ENCODE results near the gene SPHK1.

The SPHK1 gene

DNA sequence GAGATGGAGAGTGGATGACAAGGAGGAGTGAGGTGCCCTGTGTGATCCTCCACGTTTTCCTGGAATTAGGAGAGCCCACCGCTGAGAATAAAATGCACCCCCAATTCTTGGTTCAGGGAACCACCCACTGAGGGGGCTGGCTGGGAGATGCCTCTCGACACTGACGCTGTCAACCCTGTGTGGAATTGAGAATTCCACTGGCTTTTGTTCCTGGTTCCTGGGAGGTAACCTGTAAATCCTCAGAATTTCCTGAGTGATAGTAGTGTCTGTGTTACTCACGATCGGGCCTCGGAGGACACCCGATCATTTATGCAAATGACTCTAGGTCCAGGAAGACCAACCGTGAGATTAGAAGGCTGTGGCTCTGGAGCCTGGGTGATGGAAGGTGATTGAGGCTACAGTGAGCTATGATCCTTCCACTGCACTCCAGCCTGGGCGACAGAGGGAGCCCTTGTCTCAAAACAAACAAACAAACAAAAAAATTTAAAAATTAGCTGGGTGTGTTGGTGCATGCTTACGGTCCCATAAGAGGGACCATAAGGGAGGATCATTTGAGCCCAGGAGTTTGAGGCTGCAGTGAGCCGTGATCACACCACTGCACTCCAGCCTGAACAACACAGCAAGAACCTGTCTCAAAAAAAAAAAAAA is 19.0 kb upstream of the SPHK1 start:
- DNase-seq, result no peak

DNA sequence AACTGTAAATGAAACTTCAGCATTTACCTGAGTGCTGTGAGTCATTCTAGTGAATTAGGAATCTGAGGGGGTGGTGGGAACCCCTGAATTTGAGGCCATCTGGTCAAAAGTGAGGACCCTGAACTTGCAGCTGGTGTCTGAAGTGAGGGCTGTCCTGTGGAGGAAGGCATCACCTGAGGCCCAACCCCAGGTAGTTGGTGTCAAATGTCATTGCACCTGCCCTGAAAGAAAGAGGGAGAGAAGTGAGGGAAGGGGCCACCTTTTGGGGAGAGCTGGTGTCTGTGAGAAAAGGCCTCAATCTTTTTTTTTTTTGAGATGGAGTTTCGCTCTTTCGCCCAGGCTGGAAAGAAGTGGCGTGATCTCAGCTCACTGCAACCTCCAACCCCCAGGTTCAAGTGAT is 18.2 kb upstream of the SPHK1 start:
- no peak for DNase-seq

- DNase-seq, result no peak
Measured at GRCh38 chr17:76367642-76368041, 16.8 kb upstream of the SPHK1 start.

GRCh38 chr17:76368545-76368944 is 15.9 kb upstream of the SPHK1 start:
- DNase-seq, result no peak

GRCh38 chr17:76369379-76369778 is 15.0 kb upstream of the SPHK1 start:
- no peak for DNase-seq

DNA sequence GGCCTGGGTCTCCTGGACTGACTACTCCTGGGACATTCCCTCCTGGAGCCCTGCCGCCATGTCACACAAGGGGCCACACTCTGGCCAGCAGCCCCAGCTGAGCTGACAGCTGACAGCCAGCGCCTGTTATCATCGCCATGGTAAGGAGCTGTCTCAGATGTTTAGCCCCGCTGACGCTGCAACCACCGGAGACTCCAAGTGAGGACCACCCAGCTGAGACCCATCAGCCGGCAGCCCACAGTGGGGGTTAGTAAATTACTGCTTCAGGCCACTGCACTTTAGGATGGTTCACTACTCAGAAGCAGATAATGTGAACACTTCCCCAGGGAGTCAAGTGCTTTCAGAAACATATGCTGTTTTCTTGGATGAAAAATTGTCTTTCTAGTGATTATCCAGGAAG is 14.6 kb upstream of the SPHK1 start:
- no peak for DNase-seq

DNA sequence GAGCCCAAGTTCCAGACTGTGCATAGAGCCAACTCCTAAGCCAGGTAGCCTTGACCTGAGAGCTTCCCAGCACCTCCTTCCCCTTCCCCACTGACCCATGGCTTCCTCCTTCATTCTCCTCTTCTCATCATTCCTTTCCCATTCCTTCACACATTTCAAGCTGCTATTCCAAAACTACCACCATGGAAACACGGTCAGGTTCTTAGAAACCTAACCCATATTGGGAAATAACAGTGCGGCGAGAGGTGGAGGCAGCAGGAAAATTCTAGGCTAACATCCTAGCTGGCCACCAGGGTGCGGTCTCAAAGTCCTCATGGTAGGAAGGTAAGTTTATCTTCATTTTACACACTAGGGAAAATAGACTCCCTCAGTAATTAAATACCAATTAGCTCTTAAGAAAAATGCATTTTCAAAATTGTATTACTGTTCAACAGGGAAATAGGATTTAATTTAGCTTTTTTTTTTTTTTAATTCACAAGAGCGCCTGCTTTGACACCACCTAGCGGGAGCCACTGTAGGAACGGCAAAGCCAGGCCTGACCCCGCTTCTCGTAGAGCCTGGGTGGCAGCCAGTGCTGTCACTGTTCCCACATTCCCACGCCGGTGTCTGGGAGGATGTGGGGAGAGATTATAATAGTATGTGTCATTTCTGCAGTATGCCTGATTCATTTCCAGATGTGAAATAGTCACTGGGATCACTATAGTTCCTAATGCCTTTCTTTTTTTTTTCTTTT is 14.0 kb upstream of the SPHK1 start:
- no peak for DNase-seq

- no peak for DNase-seq
Measured at GRCh38 chr17:76371656-76372628, 12.5 kb upstream of the SPHK1 start.

GRCh38 chr17:76376318-76377133 is 7.9 kb upstream of the SPHK1 start:
- no peak for DNase-seq

- peak in 1 of 2 donors; percentile 47 for DNase-seq
Measured at GRCh38 chr17:76378548-76379274, 5.7 kb upstream of the SPHK1 start.

GRCh38 chr17:76379275-76379641 is 5.2 kb upstream of the SPHK1 start:
- DNase-seq, result no peak

DNA sequence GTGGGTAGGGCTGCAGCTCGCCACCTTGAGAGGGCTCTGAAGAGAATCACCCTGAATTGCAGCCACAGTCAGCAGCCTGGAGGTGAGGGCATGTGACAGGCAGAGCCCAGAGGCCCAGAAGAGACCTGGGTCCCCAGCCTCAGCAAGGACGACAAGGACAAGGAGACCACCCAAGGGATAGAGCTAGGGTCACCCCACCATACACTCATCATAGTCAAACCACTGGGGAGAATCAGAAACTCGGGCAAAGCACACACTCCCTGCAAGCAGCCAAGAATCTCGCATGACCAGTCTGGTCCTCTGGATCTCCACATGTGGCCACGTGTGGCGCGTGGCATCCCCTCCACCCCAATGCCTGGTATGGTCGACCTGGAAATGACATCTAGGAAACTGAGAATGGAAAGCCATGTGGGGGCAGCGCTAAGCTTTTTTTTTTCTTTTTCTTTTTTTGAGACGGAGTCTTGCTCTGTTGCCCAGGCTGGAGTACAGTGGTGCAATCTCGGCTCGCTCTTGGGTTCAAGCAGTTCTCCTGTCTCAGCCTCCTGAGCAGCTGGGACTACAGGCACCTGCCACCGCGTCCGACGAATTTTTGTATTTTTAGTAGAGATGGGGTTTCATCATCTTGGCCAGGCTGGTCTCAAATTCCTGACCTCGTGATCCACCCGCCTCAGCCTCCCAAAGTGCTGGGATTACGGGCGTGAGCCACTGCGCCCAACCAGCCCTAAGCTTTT is 4.6 kb upstream of the SPHK1 start:
- DNase-seq, result no peak

DNA sequence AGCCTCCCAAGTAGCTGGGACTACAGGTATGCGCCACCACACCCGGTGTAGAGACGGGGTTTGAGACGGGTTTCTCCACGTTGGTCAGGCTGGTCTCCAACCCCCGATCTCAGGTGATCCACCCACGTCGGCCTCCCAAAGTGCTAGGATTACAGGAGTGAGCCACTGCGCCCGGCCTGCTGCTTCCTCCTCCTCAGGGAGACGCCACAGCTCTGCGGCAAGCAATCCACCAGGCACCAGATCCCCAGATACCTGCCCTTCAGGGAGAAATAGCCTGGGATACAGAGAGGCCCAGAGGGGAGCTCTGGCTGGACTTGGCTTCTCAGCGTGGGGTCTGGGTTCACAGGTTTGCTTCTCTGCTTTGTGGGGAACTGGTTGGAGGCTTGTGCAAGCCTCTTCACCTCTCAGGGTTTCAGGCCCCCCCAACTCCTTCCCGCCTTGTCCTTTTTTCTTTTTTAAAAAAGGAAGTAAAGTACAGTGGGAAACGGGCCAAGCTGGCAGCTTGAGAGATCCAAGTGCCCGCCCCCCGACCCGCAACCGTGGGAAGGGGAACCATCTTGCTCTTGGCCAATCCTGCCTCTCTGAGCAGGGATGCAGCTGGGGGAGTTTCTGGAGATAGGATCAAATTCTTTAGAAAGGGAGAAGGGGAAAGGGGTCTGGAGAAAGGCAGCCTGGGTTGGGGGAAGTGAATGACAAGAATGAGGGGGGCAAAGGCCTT is 2.6 kb upstream of the SPHK1 start:
- peak; percentile 51 to 63 for DNase-seq

- peak in 1 of 2 donors; percentile 26 for DNase-seq
Measured at GRCh38 chr17:76382351-76382802, 2.0 kb upstream of the SPHK1 start.

DNA sequence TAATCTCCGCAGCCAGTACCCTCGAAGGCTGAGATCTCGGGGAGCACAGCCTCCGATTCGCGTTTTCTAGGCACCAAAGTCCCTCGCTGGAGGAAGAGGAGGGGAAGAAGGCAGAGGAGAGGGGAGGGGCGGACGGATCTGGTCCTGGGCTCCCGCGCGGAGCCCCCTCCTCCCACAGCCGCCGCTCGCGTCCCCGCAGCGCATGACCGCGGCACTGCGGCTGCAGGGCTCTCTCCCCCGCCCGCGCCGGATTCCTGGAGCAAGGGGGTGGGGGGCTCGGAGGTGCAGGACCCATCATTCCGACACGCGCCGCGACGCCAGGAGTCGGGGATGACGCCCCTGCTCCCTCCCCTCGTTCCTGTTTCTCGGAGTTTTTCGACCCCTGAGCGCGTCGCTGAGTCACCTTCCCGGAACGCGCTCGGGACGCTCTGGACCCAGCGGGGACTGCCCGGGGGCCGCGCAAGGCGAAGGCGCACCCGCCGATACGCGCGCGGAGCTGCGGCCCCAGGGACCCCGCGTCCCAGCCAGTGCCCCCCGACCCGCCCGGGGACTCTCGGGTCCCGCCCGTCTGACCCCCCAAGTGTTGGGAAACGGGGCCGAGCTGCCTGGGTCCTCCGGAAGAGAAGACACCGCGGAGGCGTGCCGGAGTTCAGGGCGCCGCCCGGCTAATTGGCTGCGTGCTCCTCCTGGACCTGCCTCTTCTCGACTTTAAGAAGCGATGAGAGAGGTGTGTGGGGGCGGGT is 1.4 kb upstream of the SPHK1 start:
- peak; percentile 36 to 66 for DNase-seq

DNA sequence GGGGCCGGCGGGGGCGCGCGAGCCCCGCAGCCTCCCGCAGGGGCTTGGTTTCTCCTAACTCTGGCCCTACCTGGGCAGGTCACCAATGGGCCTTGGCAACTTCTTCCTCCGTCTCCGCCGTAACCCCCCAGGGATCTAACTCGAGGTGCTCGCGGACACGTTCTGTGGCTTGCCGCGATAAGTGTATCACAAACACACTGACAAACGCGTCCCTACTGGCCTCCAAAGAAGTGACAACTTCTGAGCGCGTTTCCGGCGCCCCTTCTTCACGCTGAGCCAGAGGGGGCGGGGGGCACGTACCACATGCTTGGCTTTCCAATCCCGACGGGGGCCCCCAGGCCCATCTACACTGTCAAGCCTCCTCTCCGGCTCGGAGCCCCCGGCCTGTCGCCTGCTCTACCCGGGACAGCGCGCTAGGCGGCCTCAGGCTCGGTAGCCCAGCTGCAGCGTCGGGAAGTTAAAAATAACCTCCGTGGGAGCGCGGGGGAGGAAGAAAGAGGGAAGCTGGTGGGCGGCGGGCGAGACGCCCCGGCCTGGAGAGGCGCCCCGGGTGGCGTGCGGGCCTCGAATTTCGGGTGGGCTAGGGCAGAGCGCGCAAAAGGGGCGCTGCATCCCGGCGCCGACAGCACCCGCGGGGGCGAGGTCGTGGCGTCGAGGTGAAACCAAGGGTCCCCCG is 725 bp upstream of the SPHK1 start:
- peak; percentile 54 to 57 for DNase-seq

DNA sequence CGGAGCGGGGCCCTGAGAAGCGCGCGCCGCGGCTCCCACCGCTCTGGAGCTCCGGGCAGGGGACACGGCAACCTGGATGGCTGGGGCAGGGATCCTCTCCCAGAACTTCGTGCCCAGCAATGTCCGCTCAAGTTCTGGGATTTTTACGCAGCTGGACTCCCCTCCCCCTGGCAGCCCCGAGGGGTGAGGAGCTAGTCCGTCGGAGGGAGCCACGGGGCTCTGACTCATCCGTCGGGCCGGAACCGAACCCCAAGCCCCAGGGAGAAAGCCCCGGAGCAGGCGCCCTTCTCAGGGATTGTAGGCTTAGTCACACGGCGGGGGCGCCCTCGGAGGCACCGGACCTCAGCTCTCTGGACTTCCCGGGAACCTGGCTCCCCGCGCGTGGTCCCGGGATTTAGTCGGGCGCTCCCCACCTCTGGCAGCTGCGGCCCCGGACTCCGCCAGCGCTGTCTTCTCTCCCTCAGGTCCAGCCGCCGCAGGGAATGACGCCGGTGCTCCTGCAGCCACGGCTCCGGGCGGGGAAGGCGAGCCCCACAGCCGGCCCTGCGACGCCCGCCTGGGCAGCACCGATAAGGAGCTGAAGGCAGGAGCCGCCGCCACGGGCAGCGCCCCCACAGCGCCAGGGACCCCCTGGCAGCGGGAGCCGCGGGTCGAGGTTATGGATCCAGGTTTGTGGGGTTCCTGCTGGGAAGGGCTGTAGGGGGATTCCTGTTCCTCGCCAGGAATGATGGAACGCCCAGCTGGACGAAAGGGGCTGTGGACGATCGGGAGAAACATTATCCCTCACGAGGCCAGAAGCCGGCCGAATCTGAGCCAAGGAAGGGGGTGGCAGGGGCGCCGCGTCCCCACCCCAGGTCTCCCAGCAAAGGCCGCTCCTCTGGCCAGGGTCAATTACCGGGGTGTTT is 830 bp downstream of the SPHK1 start:
- peak in 1 of 2 donors; percentile 62 for DNase-seq

All from bone marrow (tissue), 2 donors.